Astrocyte (in vitro differentiated cells and primary cell): ENCODE measurements around the gene CCDC77.

Source experiments
- CTCF ChIP-seq: IDR thresholded peaks from 2 replicates; pipeline ENCODE4 v1.5.1; 2011; ENCODE audit warnings: low read depth, mild to moderate bottlenecking, inconsistent platforms, low read length, moderate library complexity; ENCODE audit not compliant: insufficient read depth
- EZH2 ChIP-seq: IDR thresholded peaks from 2 replicates; pipeline ENCODE4 v1.6.1; 2012; ENCODE audit warnings: mild to moderate bottlenecking, low read length, inconsistent platforms; ENCODE audit not compliant: insufficient read depth

GRCh38 chr12:459050-459429 is 57.6 kb downstream of the CCDC77 start:
- no peak for TF ChIP-seq CTCF
- no peak for TF ChIP-seq EZH2
